Activated naive CD4-positive, alpha-beta T cell (primary cell): ENCODE data around the gene ARHGEF1.
A peak's percentile ranks its signal among the peaks of the same experiment; 100 is the strongest.
"Not testable (repeated sequence)": the region's sequence is repeated elsewhere in the genome, so short reads cannot be mapped to it uniquely, and the experiment has no call there.

ENCODE experiments used
- DNase-seq, 4 experiments: peaks; one replicate each; lab custom pipeline; 2025; lab: John Stamatoyannopoulos, UW

ARHGEF1 gene

GRCh38 chr19:41905273-41906002 lies 22.5 kb downstream of the ARHGEF1 start:
- DNase-seq = no peak

GRCh38 chr19:41906271-41906670 lies 23.3 kb downstream of the ARHGEF1 start:
- DNase-seq = no peak

- no peak for DNase-seq
Measured at GRCh38 chr19:41906916-41907680, 24.1 kb downstream of the ARHGEF1 start.

GRCh38 chr19:41907994-41908615 lies 25.1 kb downstream of the ARHGEF1 start:
- no peak for DNase-seq

- no peak for DNase-seq
Measured at GRCh38 chr19:41908724-41909464, 25.9 kb downstream of the ARHGEF1 start.

- DNase-seq = no peak
Measured at GRCh38 chr19:41909706-41910105, 26.7 kb downstream of the ARHGEF1 start.

GRCh38 chr19:41910240-41910991 lies 27.4 kb downstream of the ARHGEF1 start:
- DNase-seq = no peak

- no peak for DNase-seq
Measured at GRCh38 chr19:41910992-41911888, 28.3 kb downstream of the ARHGEF1 start.

- DNase-seq = no peak
Measured at GRCh38 chr19:41911889-41912731, 29.1 kb downstream of the ARHGEF1 start.

- DNase-seq = peak in 2 of 4 experiments; percentile 21 to 29
Measured at GRCh38 chr19:41912899-41913537, 30.0 kb downstream of the ARHGEF1 start.

- no peak for DNase-seq
Measured at GRCh38 chr19:41913538-41914423, 30.8 kb downstream of the ARHGEF1 start.

GRCh38 chr19:41914424-41914834 lies 31.4 kb downstream of the ARHGEF1 start:
- DNase-seq = not testable (repeated sequence)

GRCh38 chr19:41915021-41915775 lies 32.2 kb downstream of the ARHGEF1 start:
- DNase-seq = no peak

GRCh38 chr19:41915776-41916414 lies 32.9 kb downstream of the ARHGEF1 start:
- peak in 1 of 4 experiments; percentile 30 for DNase-seq

GRCh38 chr19:41917676-41918075 lies 34.7 kb downstream of the ARHGEF1 start:
- no peak for DNase-seq

GRCh38 chr19:41918095-41918494 lies 35.1 kb downstream of the ARHGEF1 start:
- no peak for DNase-seq
